OCI-LY1 (cell line): ENCODE results near the gene LGALS8.
"Not testable (repeated sequence)": the region's sequence is repeated elsewhere in the genome, so short reads cannot be mapped to it uniquely, and the experiment has no call there.

ENCODE experiments used
- H2AFZ ChIP-seq: fragments of 200-600 bp; sonication (generic), shearing (Covaris generic); 2 replicates; pipeline ENCODE4 v1.6.0; 2014; ENCODE audit warnings: antibody characterized with exemption, mild to moderate bottlenecking, low read length
- H3F3A ChIP-seq: fragments of 200-600 bp; sonication (generic), shearing (Covaris generic); 2 replicates; pipeline ENCODE4 v1.6.0; 2014; ENCODE audit warnings: mild to moderate bottlenecking, antibody characterized with exemption, low read length, moderate library complexity; ENCODE audit not compliant: insufficient read depth
- H3K27ac ChIP-seq: fragments of 200-600 bp; sonication (generic); 2 replicates; pipeline ENCODE4 v1.5.1; 2014; ENCODE audit warnings: low read length, mixed run types, mild to moderate bottlenecking, low read depth; ENCODE audit not compliant: poor library complexity, severe bottlenecking
- H3K27me3 ChIP-seq: fragments of 200-600 bp; sonication (generic); 2 replicates; pipeline ENCODE4 v1.6.0; 2014; ENCODE audit warnings: antibody characterized with exemption, mild to moderate bottlenecking, low read length, moderate library complexity; ENCODE audit not compliant: insufficient read depth
- H3K36me3 ChIP-seq: fragments of 200-600 bp; sonication (generic); 2 replicates; pipeline ENCODE4 v1.6.1; 2014; ENCODE audit warnings: mild to moderate bottlenecking, antibody characterized with exemption, low read length, moderate library complexity, mixed read lengths; ENCODE audit not compliant: insufficient read depth
- H3K4me1 ChIP-seq: fragments of 200-600 bp; sonication (generic); 2 replicates; pipeline ENCODE4 v1.5.1; 2014; ENCODE audit warnings: mild to moderate bottlenecking, low read length, moderate library complexity; ENCODE audit not compliant: insufficient read depth, severe bottlenecking
- H3K4me2 ChIP-seq: fragments of 200-600 bp; sonication (generic), shearing (Covaris generic); 2 replicates; pipeline ENCODE4 v1.6.1; 2014; ENCODE audit warnings: low read length
- H3K4me3 ChIP-seq: fragments of 200-600 bp; sonication (generic); 2 replicates; pipeline ENCODE4 v1.5.1; 2014; ENCODE audit warnings: low read length, low read depth, mild to moderate bottlenecking, mixed read lengths; ENCODE audit not compliant: poor library complexity, severe bottlenecking
- H3K79me2 ChIP-seq: fragments of 200-600 bp; shearing (Covaris generic); 2 replicates; pipeline ENCODE4 v1.6.1; 2016; ENCODE audit warnings: mixed run types, low read length, mixed read lengths; ENCODE audit not compliant: insufficient read depth
- H3K9ac ChIP-seq: fragments of 200-600 bp; sonication (generic), shearing (Covaris generic); 2 replicates; pipeline ENCODE4 v1.6.1; 2014; ENCODE audit warnings: mild to moderate bottlenecking, low read length, mixed read lengths
- H3K9me2 ChIP-seq: fragments of 200-600 bp; sonication (generic), shearing (Covaris generic); 2 replicates; pipeline ENCODE4 v1.6.1; 2014; ENCODE audit warnings: low read depth, mild to moderate bottlenecking, low read length, mixed read lengths
- H3K9me3 ChIP-seq: fragments of 200-600 bp; shearing (Covaris generic); 2 replicates; pipeline ENCODE4 v1.6.1; 2014; ENCODE audit warnings: low read length, mixed read lengths
- H4K20me1 ChIP-seq: fragments of 200-600 bp; sonication (generic), shearing (Covaris generic); 2 replicates; pipeline ENCODE4 v1.6.0; 2016; ENCODE audit warnings: mild to moderate bottlenecking, low read length; ENCODE audit not compliant: insufficient read depth
- EZH2 ChIP-seq: fragments of 200-600 bp; sonication (generic), shearing (Covaris generic); IDR thresholded peaks from 2 replicates; pipeline ENCODE4 v1.8.0; 2017; ENCODE audit warnings: borderline replicate concordance, mixed run types, mild to moderate bottlenecking, antibody characterized with exemption, low read length, moderate library complexity, mixed read lengths
- TF ChIP-seq, protein P1 (sequence below): fragments of 200-600 bp; sonication (generic), shearing (Covaris generic); IDR thresholded peaks from 2 replicates; pipeline ENCODE4 v1.5.1; 2017; ENCODE audit warnings: mild to moderate bottlenecking, antibody characterized with exemption, low read length, moderate library complexity, mixed read lengths

The LGALS8 gene

DNA sequence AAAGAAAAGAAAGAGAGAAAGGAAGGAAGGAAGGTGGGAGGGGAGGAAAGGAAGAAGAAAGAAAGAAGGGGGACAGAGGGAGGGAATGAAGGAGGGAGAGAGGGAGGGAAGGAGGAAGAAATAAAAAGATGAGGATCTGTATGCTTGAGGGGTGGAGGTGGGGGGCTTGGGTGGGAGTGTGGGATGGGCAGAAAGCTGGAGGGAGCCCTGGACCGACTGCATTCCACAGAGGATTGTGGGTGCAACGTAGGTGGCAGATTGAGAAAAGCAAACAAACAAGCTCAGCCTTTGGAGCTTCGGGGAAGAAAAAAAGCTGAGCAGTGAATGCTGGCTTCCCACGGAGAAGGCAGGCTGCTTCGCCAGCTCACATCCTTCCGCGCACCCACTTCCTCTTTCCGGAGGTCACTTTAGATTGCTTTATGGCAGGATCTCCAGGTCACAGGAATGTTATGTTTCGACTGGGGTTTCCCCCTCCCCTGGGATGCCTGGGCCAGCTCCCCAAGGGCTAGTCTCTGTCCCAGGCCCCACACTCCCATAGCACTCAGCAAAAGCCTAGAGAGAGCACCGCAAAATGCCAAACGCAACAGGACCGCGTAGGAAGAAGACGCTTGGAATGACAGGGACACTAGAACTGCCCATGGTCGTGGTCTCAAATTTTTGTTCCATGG lies 20.7 kb upstream of the LGALS8 start:
- Histone ChIP-seq H3K27ac (no peak overlapping the region), H3F3A (no peaks in the 10 kb centered on the region), H3K4me1 (no peaks in the 10 kb centered on the region), H3K4me2 (no peak overlapping the region), H3K79me2 (no peaks in the 10 kb centered on the region), H3K9ac (no peak overlapping the region), H4K20me1 (no peaks in the 10 kb centered on the region), H3K4me3 (no peak overlapping the region), H2AFZ (no peak overlapping the region), H3K9me2 (no peaks in the 10 kb centered on the region), H3K9me3 (no peaks in the 10 kb centered on the region), H3K36me3 (no peaks in the 10 kb centered on the region), H3K27me3 (no peaks in the 10 kb centered on the region)
- TF ChIP-seq, protein P1, sequence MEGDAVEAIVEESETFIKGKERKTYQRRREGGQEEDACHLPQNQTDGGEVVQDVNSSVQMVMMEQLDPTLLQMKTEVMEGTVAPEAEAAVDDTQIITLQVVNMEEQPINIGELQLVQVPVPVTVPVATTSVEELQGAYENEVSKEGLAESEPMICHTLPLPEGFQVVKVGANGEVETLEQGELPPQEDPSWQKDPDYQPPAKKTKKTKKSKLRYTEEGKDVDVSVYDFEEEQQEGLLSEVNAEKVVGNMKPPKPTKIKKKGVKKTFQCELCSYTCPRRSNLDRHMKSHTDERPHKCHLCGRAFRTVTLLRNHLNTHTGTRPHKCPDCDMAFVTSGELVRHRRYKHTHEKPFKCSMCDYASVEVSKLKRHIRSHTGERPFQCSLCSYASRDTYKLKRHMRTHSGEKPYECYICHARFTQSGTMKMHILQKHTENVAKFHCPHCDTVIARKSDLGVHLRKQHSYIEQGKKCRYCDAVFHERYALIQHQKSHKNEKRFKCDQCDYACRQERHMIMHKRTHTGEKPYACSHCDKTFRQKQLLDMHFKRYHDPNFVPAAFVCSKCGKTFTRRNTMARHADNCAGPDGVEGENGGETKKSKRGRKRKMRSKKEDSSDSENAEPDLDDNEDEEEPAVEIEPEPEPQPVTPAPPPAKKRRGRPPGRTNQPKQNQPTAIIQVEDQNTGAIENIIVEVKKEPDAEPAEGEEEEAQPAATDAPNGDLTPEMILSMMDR = no peak
- TF ChIP-seq EZH2 = no peak

DNA sequence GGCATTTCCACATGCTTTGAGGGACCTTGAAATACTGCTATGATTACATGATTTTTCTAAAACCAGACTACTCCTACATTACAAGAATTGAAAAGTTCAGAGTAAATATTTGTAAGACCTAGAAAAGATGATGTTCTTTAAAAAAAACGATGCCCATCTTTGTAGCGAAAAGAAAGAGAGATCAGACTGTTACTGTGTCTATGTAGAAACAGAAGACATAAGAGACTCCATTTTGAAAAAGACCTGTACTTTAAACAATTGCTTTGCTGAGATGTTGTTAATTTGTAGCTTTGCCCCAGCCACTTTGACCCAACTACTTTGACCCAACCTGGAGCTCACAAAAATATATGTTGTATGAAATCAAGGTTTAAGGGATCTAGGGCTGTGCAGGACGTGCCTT lies 19.4 kb upstream of the LGALS8 start:
- not testable (repeated sequence) for H3K4me2 ChIP-seq, H3K4me3 ChIP-seq, H3F3A ChIP-seq, H3K27ac ChIP-seq, H3K9me2 ChIP-seq, H3K79me2 ChIP-seq, H3K36me3 ChIP-seq, H4K20me1 ChIP-seq, H3K27me3 ChIP-seq, H3K4me1 ChIP-seq, H2AFZ ChIP-seq, H3K9me3 ChIP-seq, H3K9ac ChIP-seq

DNA sequence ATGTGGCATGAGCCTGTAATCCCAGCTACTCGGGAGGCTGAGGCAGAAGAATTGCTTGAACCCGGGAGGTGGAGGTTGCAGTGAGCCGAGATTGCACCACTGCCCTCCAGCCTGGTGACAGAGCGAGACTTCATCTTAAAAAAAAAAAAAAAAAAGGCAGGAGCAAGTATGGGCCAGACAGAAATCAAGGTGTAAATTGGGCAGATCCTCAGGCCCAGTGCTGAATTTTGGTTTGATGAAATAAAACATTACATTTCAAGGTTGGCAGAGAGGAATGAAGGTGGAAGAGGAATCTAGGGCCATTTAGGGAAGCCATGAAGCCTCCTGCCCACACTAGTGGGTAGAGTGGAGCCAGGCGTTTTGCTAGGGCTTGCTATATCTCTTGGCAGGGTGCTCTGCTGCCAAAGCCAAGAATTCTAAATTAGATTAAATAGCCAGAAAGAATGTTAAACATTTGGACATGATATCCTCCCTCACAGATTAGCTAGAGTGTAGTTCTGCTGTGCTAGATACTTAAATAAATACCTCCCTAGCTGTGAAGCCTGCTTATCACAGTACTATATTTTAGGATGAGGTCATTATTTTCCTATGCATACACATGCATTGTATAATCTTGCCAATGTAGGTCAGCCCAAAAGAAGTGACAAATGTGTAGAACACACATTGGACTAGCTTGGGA lies 16.6 kb upstream of the LGALS8 start:
- Histone ChIP-seq H3K9me3 (no peaks in the 10 kb centered on the region), H2AFZ (no peak overlapping the region), H3K79me2 (no peaks in the 10 kb centered on the region), H3K4me3 (no peak overlapping the region), H3K9ac (no peak overlapping the region), H3F3A (no peaks in the 10 kb centered on the region), H3K9me2 (no peaks in the 10 kb centered on the region), H3K27me3 (no peaks in the 10 kb centered on the region), H3K27ac (no peak overlapping the region), H3K4me1 (no peaks in the 10 kb centered on the region), H3K4me2 (no peak overlapping the region), H4K20me1 (no peaks in the 10 kb centered on the region), H3K36me3 (no peaks in the 10 kb centered on the region)
- TF ChIP-seq, protein P1 = no peak
- TF ChIP-seq EZH2 = no peak

DNA sequence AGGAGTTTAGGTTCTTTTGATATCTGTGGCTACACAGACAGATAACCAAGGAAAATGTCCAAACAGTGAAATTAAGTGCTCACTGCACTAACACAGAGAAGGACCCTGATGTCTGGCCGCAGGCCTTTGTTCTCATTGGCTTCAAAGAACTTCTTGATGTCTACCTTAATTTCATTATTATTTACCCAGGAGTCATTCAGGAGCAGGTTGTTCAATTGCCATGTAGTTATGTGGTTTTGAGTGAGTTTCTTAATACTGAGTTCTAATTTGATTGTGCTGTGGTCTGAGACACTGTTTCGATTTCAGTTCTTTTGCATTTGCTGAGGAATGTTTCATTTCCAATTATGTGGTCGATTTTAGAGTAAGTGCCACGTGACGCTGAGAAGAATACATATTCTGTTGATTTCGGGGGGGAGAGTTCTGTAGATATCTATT lies 15.2 kb upstream of the LGALS8 start:
- no peak overlapping the region for H3K27ac ChIP-seq
- no peak overlapping the region for H3K4me2 ChIP-seq
- H3K27me3 ChIP-seq = no peaks in the 10 kb centered on the region
- H2AFZ ChIP-seq = no peak overlapping the region
- H3K9me2 ChIP-seq = no peaks in the 10 kb centered on the region
- no peaks in the 10 kb centered on the region for H3K4me1 ChIP-seq
- no peak overlapping the region for H3K4me3 ChIP-seq
- H3K36me3 ChIP-seq = no peaks in the 10 kb centered on the region
- no peaks in the 10 kb centered on the region for H3K79me2 ChIP-seq
- H4K20me1 ChIP-seq = no peaks in the 10 kb centered on the region
- no peaks in the 10 kb centered on the region for H3F3A ChIP-seq
- H3K9me3 ChIP-seq = no peaks in the 10 kb centered on the region
- TF ChIP-seq, protein P1 = no peak
- TF ChIP-seq EZH2 = no peak
- H3K9ac ChIP-seq = no peak overlapping the region
